Activated CD8-positive, alpha-beta T cell treated with anti-CD3 and anti-CD28 coated beads for 36 hours (primary cell): Measurements from ENCODE around the gene SPATA24. TPM values are rescaled to one million over a fixed set of nuclear protein-coding genes. Genes with fewer than 3 reads are reported as not detected.

Experiments used
- ATAC-seq: fragments of 200-7000 bp; cut with Tn5 transposase; one replicate; pipeline ENCODE4 v1.10.0; 2021; ENCODE audit warnings: mild to moderate bottlenecking, moderate library complexity
- CTCF ChIA-PET: fragments of 350-600 bp; sonication (Branson Sonifier 250); formaldehyde crosslinking; loops from one replicate; lab custom pipeline; 2021; ENCODE audit warnings: antibody characterized with exemption; lab: Charles Lee
- POLR2A ChIA-PET: fragments of 350-600 bp; sonication (Branson Sonifier 250); formaldehyde crosslinking; loops from one replicate; lab custom pipeline; 2021; ENCODE audit warnings: antibody characterized with exemption; lab: Charles Lee
- DNase-seq: peaks from one replicate; pipeline ENCODE4 v3.0.0-alpha.2; 2020
- H3K27ac Mint-ChIP-seq: one replicate; pipeline ENCODE4 v1.8.0; 2021; ENCODE audit warnings: mild to moderate bottlenecking, mixed read lengths
- H3K27me3 Mint-ChIP-seq: one replicate; pipeline ENCODE4 v1.8.0; 2021; ENCODE audit warnings: mixed read lengths
- H3K36me3 Mint-ChIP-seq: one replicate; pipeline ENCODE4 v1.8.0; 2021; ENCODE audit warnings: low read depth, mixed read lengths
- H3K4me1 Mint-ChIP-seq: one replicate; pipeline ENCODE4 v1.8.0; 2021; ENCODE audit warnings: low read depth, mixed read lengths
- H3K4me3 Mint-ChIP-seq: one replicate; pipeline ENCODE4 v1.8.0; 2021; ENCODE audit warnings: mild to moderate bottlenecking, moderate library complexity, mixed read lengths
- H3K9me3 Mint-ChIP-seq: one replicate; pipeline ENCODE4 v1.8.0; 2021; ENCODE audit warnings: mixed read lengths
- intact Hi-C: fragments of 100-400 bp; cut with micrococcal nuclease; formaldehyde crosslinking; loops from one replicate; pipeline ENCODE4 v1.10.0; 2022
- total RNA-seq, 2 experiments: library from RNA; stranded (reverse); gene quantifications; one replicate each; pipeline ENCODE4 v1.2.3, GENCODE V29; 2021
- TF ChIP-seq, protein P1 (sequence below): fragments of 200-600 bp; IDR thresholded peaks from one replicate; pipeline ENCODE4 v1.8.0; 2022; ENCODE audit warnings: antibody characterized with exemption, mild to moderate bottlenecking

SPATA24 gene
- total RNA-seq, 2 experiments from 2014 or later: 4.3 to 4.4 TPM

DNA sequence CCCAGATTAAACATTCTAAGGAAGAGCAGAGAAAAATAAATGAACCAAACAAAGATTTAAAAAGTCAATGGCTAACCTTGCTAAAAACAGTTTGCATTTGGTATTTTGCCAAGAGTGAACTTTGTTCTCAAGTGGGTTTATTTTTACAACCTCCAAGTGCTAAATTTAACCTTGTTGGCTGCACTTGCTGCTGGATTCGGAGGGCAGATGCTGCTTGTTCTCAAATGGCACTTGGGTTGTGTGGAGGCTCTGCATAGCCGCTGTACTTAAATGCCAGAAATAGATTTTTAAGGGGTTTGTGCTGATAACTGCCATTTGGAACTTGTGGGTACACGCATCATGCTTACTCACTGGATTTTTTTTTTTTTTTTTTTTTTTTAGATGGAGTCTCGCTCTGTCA is 13.3 kb upstream of the SPATA24 start:
- ChIA-PET POLR2A (no interaction called here), CTCF (interaction anchor here (1.1 to 13.9 kb wide), 3 partner anchors 14 to 158 kb away, joined by 3 to 444 read pairs (median 11); partner anchors contain the start of gene SPATA24)
- Mint-ChIP-seq H3K9me3 (no peaks in the 10 kb centered on the region), H3K4me3 (no peak overlapping the region), H3K27me3 (no peaks in the 10 kb centered on the region), H3K36me3 (peaks cover 42% of the 10 kb centered on the region), H3K4me1 (peaks cover 46% of the 10 kb centered on the region), H3K27ac (peak overlapping the region; percentile 96)
- intact Hi-C loops: no loop called here
- ATAC-seq: no peak
- TF ChIP-seq, protein P1, sequence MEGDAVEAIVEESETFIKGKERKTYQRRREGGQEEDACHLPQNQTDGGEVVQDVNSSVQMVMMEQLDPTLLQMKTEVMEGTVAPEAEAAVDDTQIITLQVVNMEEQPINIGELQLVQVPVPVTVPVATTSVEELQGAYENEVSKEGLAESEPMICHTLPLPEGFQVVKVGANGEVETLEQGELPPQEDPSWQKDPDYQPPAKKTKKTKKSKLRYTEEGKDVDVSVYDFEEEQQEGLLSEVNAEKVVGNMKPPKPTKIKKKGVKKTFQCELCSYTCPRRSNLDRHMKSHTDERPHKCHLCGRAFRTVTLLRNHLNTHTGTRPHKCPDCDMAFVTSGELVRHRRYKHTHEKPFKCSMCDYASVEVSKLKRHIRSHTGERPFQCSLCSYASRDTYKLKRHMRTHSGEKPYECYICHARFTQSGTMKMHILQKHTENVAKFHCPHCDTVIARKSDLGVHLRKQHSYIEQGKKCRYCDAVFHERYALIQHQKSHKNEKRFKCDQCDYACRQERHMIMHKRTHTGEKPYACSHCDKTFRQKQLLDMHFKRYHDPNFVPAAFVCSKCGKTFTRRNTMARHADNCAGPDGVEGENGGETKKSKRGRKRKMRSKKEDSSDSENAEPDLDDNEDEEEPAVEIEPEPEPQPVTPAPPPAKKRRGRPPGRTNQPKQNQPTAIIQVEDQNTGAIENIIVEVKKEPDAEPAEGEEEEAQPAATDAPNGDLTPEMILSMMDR: no peak
- DNase-seq: no peak

DNA sequence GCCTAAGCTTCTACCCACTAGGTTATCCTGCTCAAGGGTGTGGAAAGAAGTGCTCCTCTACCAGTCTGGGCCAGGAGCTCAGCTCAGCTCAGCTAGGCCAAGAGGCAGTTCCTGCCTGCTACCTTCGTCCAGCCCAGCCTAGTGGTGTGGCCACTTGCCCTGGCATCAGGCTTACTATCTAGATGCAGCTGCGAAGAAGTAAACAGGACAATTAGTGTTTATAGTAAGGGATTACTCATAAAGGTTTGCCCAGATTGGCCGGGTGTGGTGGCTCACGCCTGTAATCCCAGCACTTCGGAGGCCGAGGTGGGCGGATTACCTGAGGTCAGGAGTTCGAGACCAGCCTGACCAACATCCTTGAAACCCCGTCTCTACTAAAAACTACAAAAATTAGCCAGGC is 12.8 kb upstream of the SPATA24 start:
- POLR2A ChIA-PET: interaction anchor here (1.8 to 4.1 kb wide), 2 partner anchors 12 to 28 kb away, joined by 4 to 49 read pairs; partner anchors contain the start of gene SPATA24
- no peaks in the 10 kb centered on the region for H3K9me3 Mint-ChIP-seq
- intact Hi-C loops: no loop called here
- DNase-seq (no peak), ATAC-seq (no peak)
- CTCF ChIA-PET: interaction anchor here (1.1 to 13.9 kb wide), 5 partner anchors 14 to 108 kb away, joined by 3 to 444 read pairs (median 4); partner anchors contain the start of gene SPATA24
- H3K4me1 Mint-ChIP-seq: peaks cover 45% of the 10 kb centered on the region
- H3K36me3 Mint-ChIP-seq: peaks cover 41% of the 10 kb centered on the region
- TF ChIP-seq, protein P1: no peak
- H3K27ac Mint-ChIP-seq: peak overlapping the region; percentile 96
- no peak overlapping the region for H3K4me3 Mint-ChIP-seq
- no peaks in the 10 kb centered on the region for H3K27me3 Mint-ChIP-seq

DNA sequence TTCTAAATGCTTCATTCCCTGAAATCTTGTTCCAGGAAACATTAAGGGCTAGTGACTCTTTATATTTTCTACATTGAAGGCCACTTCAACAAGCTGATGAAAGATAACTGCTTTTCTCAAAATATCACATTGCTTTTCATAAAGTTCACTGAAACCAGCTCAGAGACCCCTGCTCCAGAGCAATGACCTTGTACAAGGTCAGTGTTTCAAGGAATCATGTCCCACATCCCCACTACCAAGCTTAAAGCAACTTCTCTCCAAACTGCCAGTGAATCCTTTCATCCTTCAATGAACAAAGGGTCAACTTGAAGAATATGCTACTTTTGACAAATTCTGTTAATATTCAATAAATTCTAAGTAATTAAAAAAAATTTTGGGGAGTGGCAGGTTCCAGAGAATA is 12.0 kb upstream of the SPATA24 start:
- H3K4me3 Mint-ChIP-seq: peak overlapping the region; percentile 49

DNA sequence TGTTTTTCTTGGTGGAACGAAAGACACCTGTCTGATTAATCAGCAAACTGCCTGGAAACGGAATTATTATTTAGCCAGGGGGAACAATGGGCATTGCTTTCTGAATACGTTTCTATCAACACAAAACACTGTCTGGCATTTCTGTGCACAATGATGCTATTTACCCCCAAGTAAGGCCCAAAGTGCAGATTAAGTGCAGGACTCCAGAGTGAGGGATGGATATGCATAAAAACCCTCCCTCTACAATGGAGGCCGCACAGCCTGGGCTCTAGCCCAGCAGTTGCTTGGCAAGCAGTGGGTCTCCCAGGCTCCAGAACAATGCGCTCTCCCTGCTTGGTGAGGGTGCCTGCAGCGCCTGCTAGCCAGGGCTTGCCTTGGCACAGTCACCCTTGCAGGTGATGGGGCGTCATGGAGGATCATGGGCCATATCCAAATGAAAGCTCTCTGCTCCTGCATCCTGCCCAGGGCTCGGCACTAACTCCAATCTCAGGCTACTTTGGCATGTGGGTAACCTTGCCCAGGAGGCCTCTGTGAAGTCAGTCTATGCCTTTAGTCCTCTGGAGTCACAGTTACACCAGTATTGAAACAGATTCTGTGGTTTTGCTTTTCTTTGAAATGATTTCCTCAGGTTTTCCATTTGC is 11.5 kb upstream of the SPATA24 start:
- intact Hi-C loops: no loop called here
- DNase-seq (peak; percentile 69), ATAC-seq (peak; percentile 82)
- POLR2A ChIA-PET: interaction anchor here (0.7 to 4.1 kb wide), 17 partner anchors 11 to 957 kb away, joined by 3 to 49 read pairs (median 4); partner anchors contain the start of genes PROB1, SPATA24 and UBE2D2
- TF ChIP-seq, protein P1: no peak
- Mint-ChIP-seq H3K36me3 (peaks cover 39% of the 10 kb centered on the region), H3K4me1 (peaks cover 45% of the 10 kb centered on the region), H3K9me3 (no peaks in the 10 kb centered on the region), H3K27me3 (no peaks in the 10 kb centered on the region), H3K27ac (peak overlapping the region; percentile 96), H3K4me3 (peak overlapping the region; percentile 49)
- CTCF ChIA-PET: interaction anchor here (0.8 to 13.9 kb wide), 12 partner anchors 10 to 219 kb away, joined by 3 to 444 read pairs (median 4); partner anchors contain the start of genes PAIP2 and SPATA24

More for the DNA sequence above, 12.0 kb upstream of the SPATA24 start:
- Mint-ChIP-seq H3K36me3 (peaks cover 40% of the 10 kb centered on the region), H3K27me3 (no peaks in the 10 kb centered on the region), H3K9me3 (no peaks in the 10 kb centered on the region), H3K27ac (peak overlapping the region; percentile 96), H3K4me1 (peaks cover 45% of the 10 kb centered on the region)
- ATAC-seq (no peak), DNase-seq (no peak)
- TF ChIP-seq, protein P1: no peak
- ChIA-PET CTCF (interaction anchor here (0.8 to 13.9 kb wide), 10 partner anchors 10 to 218 kb away, joined by 3 to 444 read pairs (median 4); partner anchors contain the start of genes PAIP2 and SPATA24), POLR2A (interaction anchor here (0.7 to 4.1 kb wide), 14 partner anchors 12 to 957 kb away, joined by 3 to 49 read pairs (median 4); partner anchors contain the start of genes PROB1, SPATA24 and UBE2D2)
- intact Hi-C loops: no loop called here
